NCI-H69 (cell line): Measurements from ENCODE around the gene KLF11.
"Not testable (repeated sequence)": the region's sequence is repeated elsewhere in the genome, so short reads cannot be mapped to it uniquely, and the experiment has no call there.

Source experiments
- DNase-seq: peaks from one replicate; lab custom pipeline; 2025; lab: John Stamatoyannopoulos, UW

Gene KLF11

GRCh38 chr2:10009811-10010781, 33.3 kb upstream of the KLF11 start:
- DNase-seq: no peak

- not testable (repeated sequence) for DNase-seq
These were observed 32.3 kb upstream of the KLF11 start for GRCh38 chr2:10010861-10011605.

GRCh38 chr2:10011606-10012325, 31.6 kb upstream of the KLF11 start:
- not testable (repeated sequence) for DNase-seq

GRCh38 chr2:10012366-10012962, 30.9 kb upstream of the KLF11 start:
- DNase-seq: peak; percentile 39

- DNase-seq: peak; percentile 77
These were observed 30.3 kb upstream of the KLF11 start for GRCh38 chr2:10012963-10013461.

GRCh38 chr2:10013651-10014417, 29.5 kb upstream of the KLF11 start:
- not testable (repeated sequence) for DNase-seq

- DNase-seq: no peak
These were observed 28.7 kb upstream of the KLF11 start for GRCh38 chr2:10014418-10015190.

GRCh38 chr2:10015376-10015989, 27.9 kb upstream of the KLF11 start:
- DNase-seq: not testable (repeated sequence)

GRCh38 chr2:10016001-10016801, 27.1 kb upstream of the KLF11 start:
- no peak for DNase-seq

- DNase-seq: no peak
These were observed 26.5 kb upstream of the KLF11 start for GRCh38 chr2:10016802-10017258.

- no peak for DNase-seq
These were observed 25.9 kb upstream of the KLF11 start for GRCh38 chr2:10017313-10017941.

- DNase-seq: no peak
These were observed 24.2 kb upstream of the KLF11 start for GRCh38 chr2:10019174-10019573.

- DNase-seq: no peak
These were observed 23.5 kb upstream of the KLF11 start for GRCh38 chr2:10019602-10020400.

GRCh38 chr2:10022041-10022421, 21.3 kb upstream of the KLF11 start:
- no peak for DNase-seq

GRCh38 chr2:10022445-10022844, 20.9 kb upstream of the KLF11 start:
- no peak for DNase-seq

- no peak for DNase-seq
These were observed 20.2 kb upstream of the KLF11 start for GRCh38 chr2:10022966-10023662.
